ENCODE measurements around the gene CHCHD6.

CHCHD6 gene

GRCh38 chr3:126932188-126932931 lies 228.3 kb downstream of the CHCHD6 start:
- no peak overlapping the region for H3K27ac ChIP-seq

DNA sequence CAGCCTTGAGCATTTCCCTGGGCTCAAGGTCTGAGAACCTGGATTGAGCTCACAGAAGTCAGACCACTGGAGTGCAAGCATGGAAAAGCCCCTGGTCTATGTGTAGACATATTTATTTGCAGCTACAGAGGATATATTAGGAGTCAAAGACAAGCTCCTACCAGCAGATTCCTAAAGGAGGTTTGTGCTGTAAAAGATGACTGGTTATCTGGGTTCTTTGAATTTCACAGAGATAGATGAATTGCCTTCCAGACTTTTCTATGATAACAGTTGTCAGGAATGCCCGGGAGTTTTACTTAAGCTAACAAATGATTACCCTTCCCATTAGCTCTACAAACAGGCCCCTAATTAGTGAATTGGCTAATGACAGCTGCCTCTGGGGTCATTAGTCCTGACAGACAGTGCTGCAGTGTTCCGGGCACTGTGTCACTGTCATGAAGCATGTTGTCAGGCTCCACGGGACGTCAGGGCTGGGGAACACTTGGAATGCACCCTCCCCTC lies 230.0 kb downstream of the CHCHD6 start:
- no peak for TF ChIP-seq CTCF (conservative IDR thresholded peaks at IDR 0.05)
- no peak overlapping the region for H3K27ac ChIP-seq

More at GRCh38 chr3:126932188-126932931, 228.3 kb downstream of the CHCHD6 start:
- no peak for TF ChIP-seq CTCF (conservative IDR thresholded peaks at IDR 0.05)

- no peak for TF ChIP-seq CTCF (conservative IDR thresholded peaks at IDR 0.05)
- H3K27ac ChIP-seq, result no peak overlapping the region
Measured at GRCh38 chr3:126934991-126935390, 231.0 kb downstream of the CHCHD6 start.

GRCh38 chr3:126935756-126936509 lies 231.9 kb downstream of the CHCHD6 start:
- H3K27ac ChIP-seq, result no peak overlapping the region
- TF ChIP-seq CTCF (conservative IDR thresholded peaks at IDR 0.05), result no peak

DNA sequence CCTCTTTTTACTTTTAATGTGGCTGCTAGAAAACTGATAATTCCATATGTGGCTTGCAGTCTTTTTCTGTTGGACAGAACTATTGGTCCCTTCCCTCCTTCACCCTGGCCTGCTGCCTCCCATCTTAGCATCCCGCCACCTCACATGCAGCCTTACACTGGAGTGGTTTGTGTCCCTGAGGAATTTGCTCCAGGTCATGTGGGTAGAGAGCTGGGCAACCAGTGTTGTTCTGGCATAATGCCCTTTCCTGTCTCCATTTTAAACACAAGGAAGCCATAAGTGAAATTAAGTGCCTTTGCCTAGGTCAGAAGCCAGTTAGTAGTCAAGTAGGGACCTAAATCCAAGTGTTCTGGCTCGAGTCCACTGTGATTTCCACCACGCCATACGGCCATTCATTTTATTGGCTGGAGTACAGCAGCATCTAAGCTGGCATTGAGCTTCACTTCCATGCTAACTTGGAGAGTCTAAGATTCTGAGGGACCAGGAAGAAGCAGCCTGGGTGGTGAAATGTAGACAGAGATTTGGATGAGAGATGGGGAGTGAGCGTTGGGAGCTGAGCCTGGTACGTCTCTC lies 232.9 kb downstream of the CHCHD6 start:
- no peak for TF ChIP-seq CTCF (conservative IDR thresholded peaks at IDR 0.05)
- H3K27ac ChIP-seq, result no peak overlapping the region

DNA sequence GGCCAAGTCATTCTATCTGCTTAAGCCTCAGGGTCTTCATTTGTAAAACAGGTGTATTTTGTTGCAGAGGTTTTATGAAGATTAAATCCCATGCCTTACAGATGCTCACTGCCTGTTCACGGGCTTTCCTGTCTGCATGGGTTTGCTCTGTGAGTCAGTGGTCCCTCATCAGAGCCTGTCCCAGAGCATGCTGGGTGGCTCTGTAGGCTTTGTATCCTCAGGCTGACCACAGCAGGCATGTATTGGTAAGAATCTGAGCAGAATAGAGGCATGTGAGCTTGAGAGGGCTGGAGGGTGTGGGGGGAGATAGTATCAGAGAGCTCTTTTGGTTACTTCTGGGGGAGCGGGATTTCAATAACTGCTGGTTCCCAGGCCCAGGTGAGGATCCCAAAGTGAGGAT lies 233.5 kb downstream of the CHCHD6 start:
- no peak overlapping the region for H3K27ac ChIP-seq
- no peak for TF ChIP-seq CTCF (conservative IDR thresholded peaks at IDR 0.05)

DNA sequence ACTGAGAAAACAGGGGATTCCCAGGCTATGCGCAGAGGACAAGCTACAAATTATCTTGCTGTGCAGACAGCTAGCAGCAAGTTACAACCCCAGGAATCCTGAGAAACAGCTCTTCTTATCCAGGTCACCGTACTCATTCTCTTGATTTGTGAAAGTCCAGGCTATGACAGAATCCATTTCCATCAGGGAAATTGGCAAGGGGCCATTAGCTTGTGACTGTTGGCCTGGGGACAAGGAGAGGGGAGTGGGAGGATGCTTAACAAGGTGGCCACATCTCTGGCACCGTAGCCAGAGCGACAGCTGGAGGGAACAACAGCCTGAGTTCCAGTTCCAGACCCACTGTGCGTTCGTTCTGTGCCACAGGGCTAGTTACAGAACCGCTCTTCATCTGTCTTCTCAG lies 233.9 kb downstream of the CHCHD6 start:
- no peak for TF ChIP-seq CTCF (conservative IDR thresholded peaks at IDR 0.05)
- H3K27ac ChIP-seq, result no peak overlapping the region
